ENCODE measurements around the gene TFE3. TPM values are rescaled to one million over a fixed set of nuclear protein-coding genes. Genes with fewer than 3 reads are reported as not detected.
"Not testable (repeated sequence)": the region's sequence is repeated elsewhere in the genome, so short reads cannot be mapped to it uniquely, and the experiment has no call there.

Gene TFE3
- total and polyA plus RNA-seq, 3 experiments from 2014 or later: 7.7 to 35.4 (median 32.4) TPM

DNA sequence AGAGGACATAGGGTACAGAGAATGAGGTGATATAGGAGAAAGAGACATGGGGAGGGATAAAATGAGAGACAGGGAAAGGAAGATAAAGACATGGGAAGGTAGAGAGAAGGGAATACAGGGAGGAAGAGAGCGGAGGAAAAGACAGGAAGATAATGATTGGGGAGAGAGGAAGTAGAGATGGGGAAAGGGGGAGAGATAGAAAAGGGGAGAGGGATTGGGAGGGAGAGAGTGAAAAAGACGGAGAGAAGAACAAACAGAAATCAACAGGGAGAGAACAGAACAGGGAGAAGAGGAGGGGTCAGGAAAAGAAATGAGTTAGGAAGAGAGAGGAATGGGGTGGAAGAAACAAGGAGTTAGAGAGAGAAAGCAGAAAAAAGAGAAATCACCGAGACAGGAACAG, 45.7 kb downstream of the TFE3 start:
- H3K27ac Mint-ChIP-seq: peak overlapping the region in 2 of 8 donors; percentile 41 to 87
- peaks cover 26 to 47% (median 29%) of the 10 kb centered on the region in 3 donors for H3K4me1 Mint-ChIP-seq
- H3K9me3 Mint-ChIP-seq: peaks cover 0 to 4% (median 0%) of the 10 kb centered on the region in 5 donors
- Histone ChIP-seq H3K9me3 (ENCODE audit: low read length) (no peaks in the 10 kb centered on the region), H3K4me3 (ENCODE audit: low read length) (no peak overlapping the region), H3K27me3 (ENCODE audit: insufficient read depth, low read length, poor library complexity, severe bottlenecking) (no peaks in the 10 kb centered on the region), H3K4me1 (ENCODE audit: insufficient read depth, low read length) (peaks cover 15% of the 10 kb centered on the region), H3K36me3 (ENCODE audit: insufficient read depth, low read length) (peaks cover 22% of the 10 kb centered on the region), H3K27ac (ENCODE audit: low read depth, low read length) (no peak overlapping the region)
- ChIA-PET CTCF (no interaction called here), POLR2A (no interaction called here)
- peak overlapping the region in 1 of 7 donors; percentile 40 for H3K4me3 Mint-ChIP-seq
- H3K36me3 Mint-ChIP-seq: peaks cover 5 to 67% (median 6%) of the 10 kb centered on the region in 3 donors
- DNase-seq: no peak
- peaks cover 0 to 16% of the 10 kb centered on the region in 2 donors for H3K27me3 Mint-ChIP-seq

DNA sequence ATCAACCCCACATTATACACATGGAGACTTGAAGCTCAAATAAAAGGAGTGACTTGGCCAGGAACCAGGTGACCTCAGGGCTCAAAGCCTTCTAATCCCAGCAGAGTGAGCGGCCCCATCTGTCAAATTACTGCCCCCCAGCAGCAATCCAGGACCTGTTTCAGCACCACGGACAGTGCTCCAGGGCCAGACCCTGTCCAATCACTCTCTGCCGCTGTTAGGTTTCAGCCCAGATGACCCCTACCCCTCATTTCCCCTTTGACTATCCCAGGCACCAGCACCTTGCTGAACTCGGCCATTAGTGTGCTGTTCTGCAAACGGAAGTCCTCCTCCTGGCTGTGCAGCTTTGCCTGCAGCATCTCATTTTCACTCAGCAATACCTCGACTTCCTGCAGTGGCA, 46.2 kb downstream of the TFE3 start:
- Histone ChIP-seq H3K4me3 (ENCODE audit: low read length) (no peak overlapping the region), H3K9me3 (ENCODE audit: low read length) (no peaks in the 10 kb centered on the region), H3K36me3 (ENCODE audit: insufficient read depth, low read length) (peaks cover 22% of the 10 kb centered on the region), H3K4me1 (ENCODE audit: insufficient read depth, low read length) (peaks cover 15% of the 10 kb centered on the region), H3K27me3 (ENCODE audit: insufficient read depth, low read length, poor library complexity, severe bottlenecking) (no peaks in the 10 kb centered on the region), H3K27ac (ENCODE audit: low read depth, low read length) (no peak overlapping the region)
- Mint-ChIP-seq H3K4me1 (peaks cover 26 to 47% (median 29%) of the 10 kb centered on the region in 3 donors), H3K4me3 (peak overlapping the region in 1 of 7 donors; percentile 30), H3K27ac (peak overlapping the region in 2 of 8 donors; percentile 40 to 87), H3K36me3 (peaks cover 5 to 69% (median 6%) of the 10 kb centered on the region in 3 donors), H3K9me3 (peaks cover 0 to 4% (median 0%) of the 10 kb centered on the region in 5 donors), H3K27me3 (peaks cover 0 to 16% of the 10 kb centered on the region in 2 donors)
- no peak for DNase-seq
- ChIA-PET POLR2A (no interaction called here), CTCF (interaction anchor here (1.0 kb wide), 1 partner anchor 25 kb away, joined by 4 read pairs; the partner anchor contains the start of gene KCND1)

DNA sequence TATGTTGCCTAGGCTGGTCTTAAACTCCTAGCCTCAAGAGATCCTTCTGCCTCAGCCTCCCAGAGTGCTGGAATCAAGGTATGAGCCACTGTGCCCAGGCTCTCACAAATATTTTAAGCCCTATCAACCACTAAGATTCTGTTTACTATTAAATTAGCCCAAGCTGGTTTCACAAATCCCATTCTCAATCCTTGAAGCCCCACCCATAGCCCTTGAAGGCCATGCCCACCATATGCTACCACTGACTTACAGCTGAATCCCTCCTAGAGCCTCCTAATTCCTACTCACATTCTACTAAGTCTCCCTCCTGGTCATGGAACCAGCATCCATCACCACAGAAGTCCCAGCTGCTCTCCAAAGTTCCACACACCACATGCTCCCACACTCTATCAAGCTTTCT, 50.8 kb downstream of the TFE3 start:
- H3K27me3 Mint-ChIP-seq: peaks cover 0 to 11% of the 10 kb centered on the region in 2 donors
- ChIA-PET POLR2A (interaction anchor here (1.7 kb wide), 1 partner anchor 10 kb away, joined by 3 read pairs; the partner anchor contains the start of gene GRIPAP1), CTCF (no interaction called here)
- H3K9me3 ChIP-seq (ENCODE audit: low read length): no peaks in the 10 kb centered on the region
- no peak overlapping the region for H3K27ac ChIP-seq (ENCODE audit: low read depth, low read length)
- H3K4me1 Mint-ChIP-seq: peaks cover 0 to 12% (median 2%) of the 10 kb centered on the region in 3 donors
- H3K9me3 Mint-ChIP-seq: peaks cover 0 to 4% (median 0%) of the 10 kb centered on the region in 5 donors
- no peaks in the 10 kb centered on the region for H3K4me1 ChIP-seq (ENCODE audit: insufficient read depth, low read length)
- no peak overlapping the region for H3K4me3 ChIP-seq (ENCODE audit: low read length)
- H3K4me3 Mint-ChIP-seq: no peak overlapping the region
- no peaks in the 10 kb centered on the region for H3K27me3 ChIP-seq (ENCODE audit: insufficient read depth, low read length, poor library complexity, severe bottlenecking)
- DNase-seq: no peak
- H3K36me3 Mint-ChIP-seq: peaks cover 0 to 80% (median 2%) of the 10 kb centered on the region in 3 donors
- no peak overlapping the region for H3K27ac Mint-ChIP-seq
- peaks cover 10% of the 10 kb centered on the region for H3K36me3 ChIP-seq (ENCODE audit: insufficient read depth, low read length)

DNA sequence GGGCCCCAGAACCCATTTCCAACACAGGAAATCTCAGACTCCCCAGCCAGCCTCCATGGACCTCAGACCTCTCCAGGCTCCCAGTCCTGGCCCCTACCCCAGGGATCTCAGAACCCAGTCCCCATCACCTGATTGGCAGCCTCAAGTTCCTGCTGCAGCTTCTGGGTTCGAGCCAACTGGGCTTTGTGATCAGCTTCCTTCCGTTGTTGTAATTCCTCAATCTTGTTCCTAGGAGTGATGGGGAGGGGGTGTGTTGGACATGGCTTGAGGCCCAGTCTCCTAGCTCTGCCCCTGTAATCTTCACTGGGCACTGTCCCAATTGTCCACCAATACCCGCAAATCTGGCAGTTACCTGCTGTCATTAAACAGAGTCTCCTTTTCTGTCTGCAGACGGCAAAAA, 53.7 kb downstream of the TFE3 start:
- Mint-ChIP-seq H3K4me3 (no peak overlapping the region), H3K27me3 (peaks cover 0 to 5% of the 10 kb centered on the region in 2 donors), H3K9me3 (no peaks in the 10 kb centered on the region), H3K4me1 (no peaks in the 10 kb centered on the region), H3K27ac (peak overlapping the region in 1 of 8 donors; percentile 36), H3K36me3 (peaks cover 0 to 64% (median 4%) of the 10 kb centered on the region in 3 donors)
- H3K4me3 ChIP-seq (ENCODE audit: low read length): no peak overlapping the region
- CTCF ChIA-PET: no interaction called here
- H3K4me1 ChIP-seq (ENCODE audit: insufficient read depth, low read length): no peaks in the 10 kb centered on the region
- H3K27ac ChIP-seq (ENCODE audit: low read depth, low read length): no peak overlapping the region
- no peaks in the 10 kb centered on the region for H3K27me3 ChIP-seq (ENCODE audit: insufficient read depth, low read length, poor library complexity, severe bottlenecking)
- H3K9me3 ChIP-seq (ENCODE audit: low read length): no peaks in the 10 kb centered on the region
- POLR2A ChIA-PET: no interaction called here
- H3K36me3 ChIP-seq (ENCODE audit: insufficient read depth, low read length): peaks cover under 1% of the 10 kb centered on the region
- DNase-seq: no peak

DNA sequence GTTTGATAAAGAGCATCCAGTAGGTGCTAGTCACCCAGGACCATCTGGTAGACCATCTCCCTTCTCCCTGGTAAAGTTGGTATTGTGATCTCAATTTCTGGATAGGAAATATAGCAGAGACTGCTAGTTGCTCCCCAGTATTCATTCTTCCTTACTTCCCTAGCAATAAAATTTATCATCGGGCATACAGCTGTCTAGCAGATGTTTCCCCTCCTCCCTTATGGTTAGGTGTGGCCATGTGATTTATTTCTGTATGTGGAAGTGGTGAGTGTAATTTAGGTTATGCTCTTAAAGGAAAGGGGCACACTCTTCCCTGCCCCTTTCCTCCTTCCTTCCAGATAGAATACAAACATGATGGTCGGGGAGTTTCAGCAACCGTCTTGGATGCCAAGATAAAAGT, 59.3 kb downstream of the TFE3 start:
- ChIA-PET POLR2A (no interaction called here), CTCF (no interaction called here)
- Histone ChIP-seq H3K4me3 (ENCODE audit: low read length) (no peak overlapping the region), H3K9me3 (ENCODE audit: low read length) (no peaks in the 10 kb centered on the region), H3K4me1 (ENCODE audit: insufficient read depth, low read length) (no peaks in the 10 kb centered on the region), H3K27me3 (ENCODE audit: insufficient read depth, low read length, poor library complexity, severe bottlenecking) (no peaks in the 10 kb centered on the region), H3K27ac (ENCODE audit: low read depth, low read length) (no peak overlapping the region), H3K36me3 (ENCODE audit: insufficient read depth, low read length) (peaks cover 7% of the 10 kb centered on the region)
- Mint-ChIP-seq H3K4me3 (no peak overlapping the region), H3K9me3 (no peaks in the 10 kb centered on the region), H3K4me1 (no peaks in the 10 kb centered on the region), H3K27me3 (peaks cover 0 to 2% of the 10 kb centered on the region in 2 donors), H3K27ac (no peak overlapping the region), H3K36me3 (peaks cover 7 to 65% (median 14%) of the 10 kb centered on the region in 3 donors)
- DNase-seq: no peak

DNA sequence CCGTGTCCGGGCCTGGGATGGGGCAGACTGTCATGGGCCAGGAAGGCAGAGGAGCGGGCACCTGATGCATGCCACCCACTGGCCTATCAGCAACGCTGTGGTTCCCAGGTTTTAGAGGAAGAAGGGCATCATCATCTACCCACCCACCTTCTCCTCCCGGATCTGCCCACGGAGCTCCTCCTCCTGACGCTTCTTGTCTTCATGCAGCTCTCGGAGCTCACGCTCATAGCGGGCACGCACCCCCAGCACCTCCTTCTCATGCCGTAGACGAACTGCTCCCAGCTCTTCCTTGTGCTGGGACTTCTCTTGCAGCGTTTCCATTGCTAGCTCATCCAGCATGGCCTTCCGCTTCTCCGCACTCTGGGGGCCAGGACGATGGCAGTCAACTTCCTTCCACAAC, 60.1 kb downstream of the TFE3 start:
- POLR2A ChIA-PET: no interaction called here
- no peak overlapping the region for H3K27ac Mint-ChIP-seq
- no peaks in the 10 kb centered on the region for H3K27me3 ChIP-seq (ENCODE audit: insufficient read depth, low read length, poor library complexity, severe bottlenecking)
- H3K36me3 ChIP-seq (ENCODE audit: insufficient read depth, low read length): peaks cover 7% of the 10 kb centered on the region
- H3K4me1 Mint-ChIP-seq: no peaks in the 10 kb centered on the region
- peaks cover 0 to 4% of the 10 kb centered on the region in 2 donors for H3K27me3 Mint-ChIP-seq
- no peaks in the 10 kb centered on the region for H3K9me3 ChIP-seq (ENCODE audit: low read length)
- H3K4me3 ChIP-seq (ENCODE audit: low read length): no peak overlapping the region
- CTCF ChIA-PET: interaction anchor here (0.9 kb wide), 1 partner anchor 36 kb away, joined by 3 read pairs; no protein-coding TSS in a partner anchor
- no peak overlapping the region for H3K4me3 Mint-ChIP-seq
- no peak for DNase-seq
- H3K4me1 ChIP-seq (ENCODE audit: insufficient read depth, low read length): no peaks in the 10 kb centered on the region
- no peaks in the 10 kb centered on the region for H3K9me3 Mint-ChIP-seq
- H3K36me3 Mint-ChIP-seq: peaks cover 7 to 63% (median 14%) of the 10 kb centered on the region in 3 donors
- no peak overlapping the region for H3K27ac ChIP-seq (ENCODE audit: low read depth, low read length)

DNA sequence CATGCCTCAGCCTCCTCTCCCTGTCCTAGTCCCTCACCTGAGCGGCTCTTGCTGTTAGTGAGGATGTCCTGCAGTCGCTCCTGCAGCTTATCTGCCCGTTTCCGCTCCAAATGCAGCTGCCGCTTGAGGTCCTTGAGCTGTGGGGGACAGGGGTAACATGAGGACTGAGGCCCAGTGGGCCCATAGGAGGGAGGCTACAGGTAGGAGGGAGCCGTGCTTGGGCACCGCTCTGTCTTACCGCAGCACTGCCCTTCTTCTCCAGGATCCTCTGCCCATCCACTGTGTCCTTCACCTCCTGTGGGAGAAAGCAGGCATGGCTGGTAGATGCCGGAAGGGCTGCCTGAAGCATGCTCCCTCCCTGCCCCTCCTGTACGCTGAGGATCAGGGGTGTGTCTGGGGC, 62.0 kb downstream of the TFE3 start:
- POLR2A ChIA-PET: no interaction called here
- peaks cover 0 to 4% of the 10 kb centered on the region in 2 donors for H3K27me3 Mint-ChIP-seq
- Histone ChIP-seq H3K9me3 (ENCODE audit: low read length) (no peaks in the 10 kb centered on the region), H3K27me3 (ENCODE audit: insufficient read depth, low read length, poor library complexity, severe bottlenecking) (no peaks in the 10 kb centered on the region), H3K36me3 (ENCODE audit: insufficient read depth, low read length) (peaks cover 7% of the 10 kb centered on the region), H3K27ac (ENCODE audit: low read depth, low read length) (no peak overlapping the region), H3K4me1 (ENCODE audit: insufficient read depth, low read length) (no peaks in the 10 kb centered on the region), H3K4me3 (ENCODE audit: low read length) (no peak overlapping the region)
- no peaks in the 10 kb centered on the region for H3K9me3 Mint-ChIP-seq
- no peak overlapping the region for H3K4me3 Mint-ChIP-seq
- DNase-seq: no peak
- CTCF ChIA-PET: no interaction called here
- no peaks in the 10 kb centered on the region for H3K4me1 Mint-ChIP-seq
- no peak overlapping the region for H3K27ac Mint-ChIP-seq
- H3K36me3 Mint-ChIP-seq: peaks cover 7 to 74% (median 14%) of the 10 kb centered on the region in 3 donors

DNA sequence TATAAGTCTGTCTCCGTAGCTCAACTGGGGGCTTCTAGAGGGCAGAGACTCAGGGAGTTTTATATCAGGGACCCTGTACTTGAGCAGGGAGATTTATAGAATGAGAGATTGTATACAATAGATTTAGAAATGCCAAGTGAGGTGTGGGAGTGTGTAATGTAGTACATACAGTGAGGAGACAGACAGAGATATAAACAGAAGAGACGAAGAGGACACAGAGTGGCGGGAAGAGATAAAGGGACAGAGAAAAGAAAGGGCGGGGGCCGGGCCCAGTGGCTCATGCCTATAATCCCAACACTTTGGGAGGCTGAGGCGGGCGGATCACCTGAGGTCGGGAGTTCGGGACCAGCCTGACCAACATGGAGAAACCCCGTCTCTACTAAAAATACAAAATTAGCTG, 62.8 kb downstream of the TFE3 start:
- H3K9me3 ChIP-seq (ENCODE audit: low read length); H3K4me3 ChIP-seq (ENCODE audit: low read length); H3K4me1 ChIP-seq (ENCODE audit: insufficient read depth, low read length); H3K27me3 Mint-ChIP-seq; H3K27ac ChIP-seq (ENCODE audit: low read depth, low read length); H3K36me3 ChIP-seq (ENCODE audit: insufficient read depth, low read length); H3K4me1 Mint-ChIP-seq; H3K9me3 Mint-ChIP-seq; DNase-seq; CTCF ChIA-PET; POLR2A ChIA-PET; H3K27me3 ChIP-seq (ENCODE audit: insufficient read depth, low read length, poor library complexity, severe bottlenecking); H3K4me3 Mint-ChIP-seq: not testable (repeated sequence)
- H3K27ac Mint-ChIP-seq: peak overlapping the region in 1 of 8 donors; percentile 14
- peaks cover 7 to 77% (median 14%) of the 10 kb centered on the region in 3 donors for H3K36me3 Mint-ChIP-seq
